HK-2 (cell line): ENCODE measurements around the gene SDHAF2.
"Not testable (repeated sequence)": the region's sequence is repeated elsewhere in the genome, so short reads cannot be mapped to it uniquely, and the experiment has no call there.

Experiments used
- DNase-seq: peaks from one replicate; pipeline ENCODE4 v3.0.0-alpha.2; 2018; ENCODE audit not compliant: unreplicated experiment

SDHAF2 gene

DNA sequence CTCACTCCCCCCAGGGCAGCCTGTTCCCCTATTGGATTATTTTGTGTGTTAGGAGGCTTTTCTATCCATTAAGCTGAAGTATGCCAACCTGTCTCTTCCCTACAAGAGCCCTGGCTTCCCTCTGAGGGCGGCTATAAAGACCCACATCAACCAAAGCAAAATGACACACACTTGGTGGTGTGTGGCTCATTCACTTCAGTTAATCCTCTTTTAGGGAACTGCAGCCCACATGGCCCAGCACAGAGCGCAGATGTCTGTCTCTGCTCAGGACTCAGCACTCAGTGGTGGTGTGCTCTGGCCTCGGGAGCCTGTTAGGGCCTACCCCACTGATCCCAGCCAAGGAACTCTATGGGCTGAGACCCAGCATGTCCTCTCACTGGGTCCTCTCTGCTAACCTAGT, 46.4 kb downstream of the SDHAF2 start:
- no peak for DNase-seq

DNA sequence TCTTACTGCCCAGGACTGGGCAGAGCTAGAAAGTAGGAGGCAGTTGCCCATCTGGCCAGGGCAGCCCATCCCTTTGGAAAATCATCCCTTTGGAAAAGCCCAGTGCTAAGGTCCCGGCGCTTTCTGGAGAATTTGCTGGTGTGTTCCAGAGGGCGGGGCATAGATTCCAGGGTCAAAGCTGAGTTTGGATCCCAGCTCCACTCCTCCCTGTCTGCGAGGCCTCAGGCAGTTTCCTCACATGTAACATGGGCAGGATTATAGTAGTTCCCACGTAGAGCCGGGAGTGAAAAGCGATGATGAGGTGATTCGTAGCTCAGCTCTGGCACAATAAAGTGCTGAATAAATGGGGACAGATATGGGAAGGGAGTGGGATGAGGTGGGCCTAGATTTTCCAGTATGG, 47.2 kb downstream of the SDHAF2 start:
- no peak for DNase-seq

DNA sequence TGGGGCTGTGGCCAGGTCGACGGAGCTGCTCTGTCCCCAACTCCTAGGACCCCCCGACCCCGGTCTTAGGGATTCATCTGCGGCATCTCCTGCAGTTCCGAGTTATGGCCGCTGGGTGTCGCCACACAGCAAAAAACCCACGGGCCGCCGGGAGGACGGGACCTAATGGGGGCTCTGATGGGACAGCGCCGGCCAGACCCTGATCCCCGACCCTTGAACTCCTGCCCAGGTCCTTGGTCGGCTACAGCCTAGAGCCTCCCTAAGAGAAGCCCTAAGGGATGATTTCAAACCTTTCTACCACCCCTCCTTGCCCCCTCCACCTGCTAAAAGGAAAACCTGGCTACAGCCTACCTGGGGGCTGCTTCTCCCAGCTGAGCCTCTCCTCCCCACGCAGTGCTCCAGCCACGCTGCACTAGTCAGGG, 47.8 kb downstream of the SDHAF2 start:
- DNase-seq: peak; percentile 24

DNA sequence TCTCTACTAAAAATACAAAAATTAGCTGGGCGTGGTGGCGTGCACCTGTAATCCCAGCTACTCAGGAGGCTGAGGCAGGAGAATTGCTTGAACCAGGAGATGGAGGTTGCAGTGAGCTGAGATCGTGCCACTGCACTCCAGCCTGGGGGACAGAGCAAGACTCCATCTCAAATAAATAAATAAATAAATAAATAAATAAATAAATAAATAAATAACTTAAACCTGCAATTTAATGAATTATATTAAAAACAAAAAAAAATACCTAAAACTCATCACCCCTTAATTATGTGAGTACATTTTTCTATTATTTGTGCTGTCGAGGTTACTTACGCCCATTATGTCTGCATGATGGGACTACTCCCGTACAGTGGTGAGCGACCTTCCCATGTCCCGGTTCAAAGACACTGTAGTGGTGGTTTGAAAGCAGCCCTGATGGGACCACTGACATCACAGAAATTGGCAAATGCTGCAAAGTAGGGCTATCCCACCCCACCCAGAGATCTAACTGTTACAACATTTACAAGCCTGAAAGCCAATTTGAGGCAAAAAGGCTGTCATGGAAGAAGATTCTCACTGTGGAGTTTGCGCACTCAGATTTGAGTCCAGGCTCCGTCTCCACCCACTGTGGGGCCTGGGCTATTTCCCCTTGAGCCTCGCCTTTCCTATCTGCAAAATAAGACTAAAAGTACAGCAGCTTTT, 49.6 kb downstream of the SDHAF2 start:
- not testable (repeated sequence) for DNase-seq

DNA sequence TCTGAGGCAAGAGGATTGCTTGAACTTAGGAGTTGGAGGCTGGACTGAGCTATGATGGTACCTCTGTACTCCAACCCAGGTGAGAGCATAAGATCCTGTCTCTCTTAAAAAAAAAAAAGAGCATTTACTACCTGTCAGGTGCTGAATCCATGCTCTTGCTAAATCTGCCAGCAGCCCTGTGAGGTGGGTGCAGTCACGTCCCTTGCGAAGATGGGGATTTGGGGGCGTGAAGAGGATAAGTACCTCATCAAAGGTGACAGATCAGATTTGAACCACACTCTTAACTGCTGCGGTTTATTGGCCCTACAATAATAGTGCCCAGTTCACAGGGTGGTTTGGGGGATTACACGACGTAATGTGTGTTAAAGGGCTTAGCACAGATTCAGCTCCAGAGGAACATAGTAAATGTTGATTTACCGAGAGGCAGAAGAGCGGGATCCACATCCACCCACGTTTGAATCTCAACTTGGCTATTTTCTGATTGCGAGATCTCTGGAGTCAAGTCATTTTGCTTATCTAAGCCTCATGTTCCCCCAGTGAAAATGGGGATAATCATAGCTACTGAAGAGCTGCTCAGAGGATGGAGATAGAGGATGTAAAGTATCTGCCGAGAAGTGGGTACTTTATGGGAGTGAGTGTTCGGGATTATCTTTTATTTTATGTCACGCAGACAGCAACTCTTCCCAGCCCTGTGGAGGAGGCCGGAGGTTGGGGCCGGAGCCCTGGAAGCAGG, 50.5 kb downstream of the SDHAF2 start:
- DNase-seq: no peak

DNA sequence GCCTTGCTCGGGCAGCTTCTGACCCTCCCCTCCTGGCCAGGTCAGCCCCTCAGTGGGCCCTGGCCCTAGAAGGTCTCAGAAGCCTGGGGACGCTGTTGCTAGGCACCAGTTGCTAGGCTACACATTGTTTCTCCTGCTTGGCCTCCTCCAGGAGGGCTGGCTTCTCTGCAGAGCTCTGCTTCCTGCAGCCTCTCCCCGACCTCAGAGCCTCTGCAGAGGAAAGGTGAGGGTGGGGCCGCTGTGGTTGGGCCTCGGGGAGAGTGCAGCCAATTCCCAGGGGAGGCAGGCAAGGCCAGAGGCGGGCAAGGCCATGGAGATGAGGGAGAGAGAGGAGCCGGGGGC, 51.0 kb downstream of the SDHAF2 start:
- DNase-seq: no peak

DNA sequence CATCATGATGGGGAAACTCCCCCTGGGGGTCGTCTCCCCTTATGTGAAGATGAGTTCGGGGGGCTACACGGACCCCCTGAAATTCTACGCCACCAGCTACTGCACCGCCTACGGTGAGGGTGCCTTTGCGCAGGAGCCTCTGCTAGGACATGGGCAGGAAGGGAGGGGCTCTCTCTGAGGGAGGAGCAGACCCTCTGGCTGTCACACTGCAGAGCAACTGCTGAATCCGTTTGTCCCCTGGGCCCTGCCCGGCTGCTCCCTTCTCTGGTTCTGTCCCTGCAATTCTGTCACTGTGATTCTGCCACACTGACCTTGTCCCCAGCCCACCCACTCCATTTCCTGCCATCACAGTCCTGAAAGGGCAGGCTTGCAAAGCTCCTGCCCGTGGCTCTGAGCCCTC, 51.9 kb downstream of the SDHAF2 start:
- no peak for DNase-seq

DNA sequence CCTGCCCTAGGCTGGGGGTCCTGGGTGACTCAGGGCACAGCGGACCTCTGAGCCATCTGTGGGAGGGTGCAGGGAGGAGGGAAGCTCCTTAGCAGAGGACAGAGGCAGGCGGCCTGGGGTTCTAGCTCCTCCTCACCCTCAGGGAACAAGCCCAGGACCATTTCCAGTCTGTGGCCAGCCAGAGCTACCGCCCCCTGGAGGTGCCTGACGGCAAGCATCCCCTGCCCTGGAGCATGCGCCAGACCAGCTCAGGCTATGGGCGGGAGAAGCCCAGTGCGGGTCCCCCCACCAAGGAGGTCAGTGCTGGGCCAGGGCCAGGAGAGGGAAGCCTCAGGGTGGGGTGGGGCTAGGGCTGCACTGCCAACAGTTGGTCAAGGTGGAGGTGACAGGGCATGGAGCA, 52.6 kb downstream of the SDHAF2 start:
- DNase-seq: no peak

DNA sequence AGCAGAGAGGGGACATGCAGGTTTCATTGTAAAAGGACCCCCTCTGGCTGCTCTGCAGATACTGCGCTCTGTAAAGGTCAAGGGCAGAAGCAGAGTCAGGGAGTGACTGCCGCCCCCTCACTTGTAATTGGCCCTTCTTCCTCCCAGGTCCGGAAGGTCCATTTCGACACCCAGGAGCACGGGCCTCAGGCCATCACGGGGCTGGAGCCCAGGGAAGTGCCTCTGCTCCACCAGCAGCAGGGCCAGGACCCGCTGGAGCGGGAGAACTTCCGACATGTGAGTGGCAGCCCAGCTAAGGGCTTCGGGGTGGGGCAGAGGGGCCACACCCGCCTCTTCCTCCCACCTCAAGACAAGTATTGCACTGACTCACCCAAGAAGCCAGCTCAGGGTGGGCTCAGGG, 54.6 kb downstream of the SDHAF2 start:
- no peak for DNase-seq

DNA sequence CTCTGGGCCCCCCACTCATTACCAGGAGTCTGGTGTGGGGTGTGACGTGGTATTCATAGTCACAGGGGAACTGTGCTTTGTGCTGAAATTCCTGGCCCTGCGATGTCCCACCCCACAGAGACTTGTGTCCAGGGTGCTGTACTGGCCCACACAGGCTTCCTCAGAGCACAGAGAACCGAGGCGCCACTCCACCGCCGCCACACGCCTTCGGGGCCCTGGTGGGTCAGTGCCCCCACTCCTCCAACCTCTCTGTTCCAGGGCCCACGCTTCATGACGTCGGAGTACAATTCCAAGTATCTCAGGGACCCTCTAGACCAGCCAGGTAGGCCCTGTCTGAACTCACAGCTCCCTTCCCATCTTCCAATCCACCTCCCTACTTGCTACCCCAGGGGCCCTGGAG, 55.2 kb downstream of the SDHAF2 start:
- DNase-seq: no peak

DNA sequence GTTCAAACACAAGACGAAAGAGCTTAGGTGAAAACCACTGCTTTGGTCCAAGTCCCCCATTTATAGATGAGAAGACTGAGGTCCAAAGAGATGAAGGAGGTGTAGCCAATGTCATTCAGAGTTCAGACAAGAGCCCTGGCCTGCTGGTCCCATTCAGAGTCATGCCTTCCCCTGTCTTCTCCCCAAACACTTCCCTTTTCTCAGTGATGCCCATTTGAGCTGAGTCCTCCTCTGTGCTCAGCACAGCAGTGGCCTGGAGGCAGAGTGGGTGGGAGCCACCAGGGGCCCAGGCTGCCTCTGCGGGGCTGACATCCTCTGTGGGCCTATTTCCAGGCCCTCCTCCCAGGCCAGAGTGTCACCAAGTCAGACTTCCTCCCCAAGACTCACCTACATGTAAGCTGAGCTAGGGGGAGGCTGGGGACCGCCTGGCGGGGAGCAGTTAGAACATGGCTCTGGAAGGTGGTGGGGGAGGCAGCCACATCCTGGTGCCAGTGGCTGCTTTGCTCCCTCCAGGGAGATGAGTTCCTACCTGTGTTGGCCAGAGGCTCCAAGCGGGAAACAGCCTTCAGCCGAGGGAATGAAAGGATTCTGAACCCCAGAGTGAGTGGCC, 56.2 kb downstream of the SDHAF2 start:
- no peak for DNase-seq

DNA sequence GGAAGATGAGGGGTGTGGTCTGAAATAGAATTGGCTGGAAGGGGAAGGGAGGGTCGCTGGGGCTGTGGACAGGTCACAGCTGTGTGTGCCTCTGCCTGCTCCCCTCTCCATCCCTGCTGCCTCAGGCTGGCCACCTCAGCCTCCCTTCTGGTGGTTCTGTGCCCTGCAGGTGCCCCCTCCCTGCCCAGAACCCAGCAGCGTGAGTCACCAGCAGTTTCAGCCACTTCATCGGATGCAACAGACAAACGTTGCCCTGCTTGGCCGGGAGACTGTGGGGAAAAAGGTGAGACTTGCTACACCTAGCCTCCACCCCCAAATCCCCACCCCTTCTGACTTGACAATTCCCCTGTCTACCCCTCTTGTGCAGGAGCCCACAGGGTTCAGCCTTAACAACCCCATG, 56.9 kb downstream of the SDHAF2 start:
- DNase-seq: no peak

DNA sequence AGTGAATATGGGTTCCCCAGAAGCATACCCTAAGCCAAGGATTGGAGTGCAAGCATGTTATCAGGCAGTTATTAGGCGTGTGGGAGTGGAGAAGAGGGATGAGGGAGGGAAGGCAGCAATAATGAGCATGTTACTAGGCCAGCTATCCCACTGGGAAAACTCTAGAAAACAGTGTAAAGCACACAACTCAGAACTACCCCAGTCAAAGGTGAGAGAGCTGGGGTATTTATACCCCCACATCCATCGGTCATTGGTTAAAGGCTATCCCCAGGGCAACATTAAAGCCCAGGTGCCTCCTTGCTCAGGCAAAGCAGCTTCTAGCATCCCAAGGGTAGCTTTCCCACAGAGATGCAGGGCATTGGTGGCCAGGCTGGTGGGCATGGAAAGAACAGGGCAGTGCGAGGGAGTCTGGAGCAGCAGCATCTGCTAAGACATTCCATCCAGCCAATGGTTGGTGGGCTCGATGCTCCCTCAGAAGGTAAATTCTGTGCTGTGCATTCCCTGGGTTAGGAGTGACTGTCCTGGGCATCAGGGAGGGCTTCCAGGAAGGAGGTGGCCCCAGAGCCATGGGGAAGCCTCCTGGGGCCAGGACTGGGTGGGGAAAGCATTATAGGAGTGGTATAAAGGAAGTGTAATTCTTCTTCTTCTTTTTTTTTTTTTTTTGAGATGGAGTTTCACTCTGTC, 57.6 kb downstream of the SDHAF2 start:
- DNase-seq: no peak

DNA sequence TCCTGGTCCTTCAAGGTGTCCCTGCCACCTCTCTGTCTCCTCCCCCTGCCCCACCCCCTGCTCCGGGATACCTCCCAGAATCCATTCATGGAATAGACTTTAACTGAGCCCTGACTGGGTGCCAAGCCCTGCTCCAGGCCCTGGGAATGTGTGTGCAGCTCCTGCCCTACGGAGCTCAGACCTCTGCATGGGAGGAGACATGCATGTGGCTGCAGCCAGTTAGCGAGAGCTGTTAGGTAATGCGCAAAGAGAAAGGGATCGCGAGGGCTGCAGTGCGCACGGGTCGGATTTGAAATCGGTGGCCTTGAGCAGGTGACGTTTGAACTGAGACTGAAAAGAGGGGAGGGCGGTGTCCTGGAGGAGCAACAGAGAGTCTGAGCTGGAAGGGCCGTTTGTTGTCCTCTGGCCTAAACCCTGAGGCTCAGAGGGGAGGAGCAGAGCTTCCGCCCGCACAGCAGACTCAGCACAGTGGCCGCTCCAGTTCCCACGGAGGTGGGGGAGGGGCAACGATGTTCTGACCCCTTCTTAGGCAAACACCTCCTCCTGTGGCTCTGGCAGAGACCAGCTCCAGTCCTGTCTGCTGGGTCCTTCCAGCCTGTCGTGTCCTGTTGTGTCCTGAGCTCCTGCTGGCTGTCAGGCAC, 58.8 kb downstream of the SDHAF2 start:
- DNase-seq: no peak

DNA sequence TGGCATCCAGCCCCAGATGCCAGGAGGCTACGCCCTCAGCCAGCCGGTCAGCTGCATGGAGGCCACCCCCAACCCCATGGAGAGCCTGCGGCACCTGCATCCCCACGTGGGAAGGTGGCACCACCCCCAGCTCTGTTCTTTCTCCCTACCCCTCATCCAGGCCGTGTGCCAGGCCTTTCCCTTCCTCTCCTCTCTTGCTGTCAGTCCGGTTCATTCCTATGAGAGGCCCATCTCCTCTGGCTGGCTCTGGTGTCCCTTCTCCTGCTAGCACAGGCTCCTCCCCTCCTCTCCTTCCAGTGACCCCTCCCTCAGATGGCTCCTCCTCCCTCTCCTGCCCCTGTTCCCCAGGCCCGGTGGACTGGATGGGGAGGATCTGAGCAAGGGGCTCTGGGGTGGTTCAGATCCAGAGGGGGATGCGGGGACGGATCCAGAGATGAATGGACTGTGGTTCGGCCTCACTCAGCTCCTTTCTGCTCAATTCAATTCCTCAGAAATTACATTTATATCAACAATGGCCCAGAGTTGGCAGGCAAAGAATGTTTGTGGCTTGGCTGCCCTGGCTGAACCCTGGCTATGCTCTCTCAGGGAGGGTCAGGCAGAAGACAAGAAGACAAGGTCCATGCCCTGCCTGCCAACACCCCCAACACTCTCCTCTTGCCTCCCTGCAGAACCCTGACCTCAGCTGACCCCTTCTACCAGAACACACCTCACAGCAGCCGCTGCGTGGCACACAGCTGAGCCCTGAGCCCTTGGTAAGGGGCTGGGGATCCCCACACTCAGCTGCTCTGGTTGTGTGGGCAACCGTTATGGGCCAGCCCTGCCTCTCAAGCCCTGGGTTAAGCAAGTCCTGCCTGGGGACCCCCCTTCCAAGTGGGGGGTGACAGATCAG, 60.2 kb downstream of the SDHAF2 start:
- DNase-seq: no peak

DNA sequence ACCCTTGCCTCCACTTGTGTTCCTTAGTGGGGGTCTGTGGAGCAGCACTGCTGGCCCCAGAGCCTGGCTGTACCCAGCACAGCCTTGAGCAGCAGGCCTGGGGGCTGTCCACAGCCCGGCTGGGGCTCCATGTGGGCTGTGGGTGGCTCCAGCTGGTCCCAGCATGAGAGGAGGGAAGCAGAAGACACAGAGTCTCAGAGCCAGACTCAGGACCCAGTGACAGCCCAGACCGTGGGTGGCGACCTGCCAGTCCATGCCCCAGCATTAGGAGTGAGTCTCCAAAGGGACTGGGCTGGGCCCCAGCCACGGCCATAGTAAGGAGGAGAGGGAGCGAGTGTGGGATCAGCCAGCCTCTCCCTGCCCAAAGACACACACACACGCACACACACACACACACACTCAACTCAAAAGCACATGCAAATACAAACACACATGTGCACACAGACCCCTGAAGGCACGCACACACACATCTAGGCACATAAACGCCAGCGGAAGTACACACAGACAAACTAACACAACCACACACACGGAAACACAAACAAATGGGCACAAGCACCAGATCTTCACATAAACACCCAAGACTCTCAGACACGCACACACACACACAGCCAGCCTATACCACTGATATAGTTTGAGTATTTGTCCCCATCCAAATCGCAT, 61.9 kb downstream of the SDHAF2 start:
- DNase-seq: no peak

DNA sequence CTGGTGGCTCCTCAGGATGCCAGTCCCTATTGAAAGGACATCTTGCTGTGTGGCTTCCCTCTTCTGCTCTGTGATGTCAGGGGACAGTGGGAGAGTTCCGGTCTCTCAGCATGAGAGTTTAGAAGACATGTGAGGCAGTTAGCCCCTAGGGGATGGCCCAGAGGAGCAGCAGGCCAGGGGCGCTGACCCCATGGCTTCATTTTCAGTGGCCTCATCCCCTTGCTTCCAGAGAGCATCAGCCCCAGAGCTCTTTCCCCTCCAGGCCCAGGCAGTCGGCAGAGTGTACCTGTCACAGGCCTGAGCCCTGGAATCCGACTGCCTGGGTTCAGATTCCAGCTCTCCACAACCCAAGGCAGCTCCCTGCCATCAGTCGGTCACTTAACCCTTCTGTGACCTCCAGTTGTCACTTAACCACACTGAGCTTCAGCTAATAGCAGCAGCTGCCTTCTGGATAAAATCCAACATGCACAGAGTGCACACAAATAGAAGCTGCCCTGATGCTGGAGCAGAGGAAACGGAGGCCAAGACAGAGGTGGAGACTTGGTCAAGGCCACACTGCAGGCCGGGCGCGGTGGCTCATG, 64.5 kb downstream of the SDHAF2 start:
- no peak for DNase-seq

DNA sequence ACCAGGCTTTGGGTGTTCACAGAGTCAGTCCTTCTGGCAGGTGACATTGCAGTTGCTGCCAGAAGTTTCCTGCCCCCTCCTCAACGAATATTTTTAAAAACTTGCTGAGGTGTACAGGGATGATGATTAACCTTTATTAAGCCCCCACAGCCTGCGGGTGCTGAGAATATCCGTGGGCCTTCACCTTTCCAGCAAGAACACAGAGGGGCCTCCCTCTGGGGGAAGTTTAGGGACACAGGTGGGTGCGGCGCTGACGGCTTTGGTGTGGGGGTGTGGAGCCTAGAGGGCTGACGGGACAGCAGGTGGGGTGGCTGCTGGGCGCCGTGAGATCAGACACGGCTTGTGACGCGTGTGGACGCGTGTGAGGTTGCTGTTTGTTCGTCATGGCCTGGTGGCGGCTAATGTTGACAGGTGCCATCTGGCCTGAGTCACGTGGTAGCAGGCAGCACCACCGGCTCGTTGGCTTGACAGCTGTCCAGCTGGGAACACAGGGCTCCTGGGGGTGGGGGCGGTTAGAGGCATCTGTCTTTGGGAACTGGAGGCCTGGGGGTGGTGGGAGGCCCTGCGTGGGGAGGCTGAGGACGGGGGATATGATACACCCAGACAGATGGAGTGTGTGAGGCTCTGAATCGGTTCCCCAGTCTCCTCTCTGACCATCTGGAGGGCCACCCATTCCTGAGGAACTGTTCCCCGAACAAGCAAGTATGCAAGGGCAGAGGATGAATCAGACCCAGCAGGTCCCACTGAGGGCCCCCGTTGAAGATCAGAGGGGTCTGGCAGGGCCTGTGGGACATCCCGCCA, 66.1 kb downstream of the SDHAF2 start:
- no peak for DNase-seq
